DND-41 (cell line): ENCODE results near the gene POMT2.

Experiments
- ATAC-seq: fragments of 200-7000 bp; cut with Tn5 transposase; 3 replicates; pipeline ENCODE4 v1.9.1; 2021; ENCODE audit warnings: low read depth; ENCODE audit not compliant: insufficient read depth
- DNase-seq: peaks from one replicate; pipeline ENCODE4 v3.0.0-alpha.2; 2020
- H2AFZ ChIP-seq: 2 replicates; pipeline ENCODE4 v1.6.0; 2012; ENCODE audit warnings: low read depth, low read length
- H3K27ac ChIP-seq: 2 replicates; pipeline ENCODE4 v1.5.1; 2012; ENCODE audit warnings: low read length, inconsistent platforms
- H3K27me3 ChIP-seq: fragments of 200-600 bp; sonication (generic); 2 replicates; pipeline ENCODE4 v1.6.0; 2012; ENCODE audit warnings: low read length, mild to moderate bottlenecking, inconsistent platforms; ENCODE audit not compliant: insufficient read depth, poor library complexity
- H3K36me3 ChIP-seq: 2 replicates; pipeline ENCODE4 v1.5.1; 2012; ENCODE audit warnings: low read length, inconsistent platforms; ENCODE audit not compliant: insufficient read depth
- H3K4me1 ChIP-seq: 2 replicates; pipeline ENCODE4 v1.5.1; 2012; ENCODE audit warnings: mild to moderate bottlenecking, low read length; ENCODE audit not compliant: insufficient read depth
- H3K4me2 ChIP-seq: 2 replicates; pipeline ENCODE4 v1.6.0; 2012; ENCODE audit warnings: mild to moderate bottlenecking, moderate library complexity, low read length, inconsistent platforms; ENCODE audit not compliant: insufficient read depth
- H3K4me3 ChIP-seq, 2 experiments: fragments of 200-600 bp in 1 of 2; shearing (Covaris generic) in 1 of 2; 2 replicates each; pipeline ENCODE4 v1.5.1; 2012 to 2016; ENCODE audit warnings: inconsistent platforms in 2 of 2, low read length in 2 of 2, mild to moderate bottlenecking in 2 of 2, low read depth in 1 of 2, moderate library complexity in 1 of 2
- H3K79me2 ChIP-seq: 2 replicates; pipeline ENCODE4 v1.6.0; 2012; ENCODE audit warnings: low read length, inconsistent platforms; ENCODE audit not compliant: insufficient read depth
- H3K9ac ChIP-seq: 2 replicates; pipeline ENCODE4 v1.6.0; 2012; ENCODE audit warnings: low read depth, mild to moderate bottlenecking, inconsistent platforms, low read length, moderate library complexity
- H3K9me3 ChIP-seq: 2 replicates; pipeline ENCODE4 v1.5.1; 2012; ENCODE audit warnings: low read length, moderate library complexity, mild to moderate bottlenecking, inconsistent platforms; ENCODE audit not compliant: insufficient read depth, severe bottlenecking
- H4K20me1 ChIP-seq: 2 replicates; pipeline ENCODE4 v1.6.0; 2012; ENCODE audit warnings: low read length; ENCODE audit not compliant: insufficient read depth
- CTCF ChIP-seq: IDR thresholded peaks from 2 replicates; pipeline ENCODE4 v1.5.1; 2012; ENCODE audit warnings: borderline replicate concordance, low read length, moderate library complexity, mild to moderate bottlenecking; ENCODE audit not compliant: poor library complexity, severe bottlenecking; ENCODE audit errors: extremely low read depth
- EZH2 ChIP-seq: IDR thresholded peaks from 3 replicates; pipeline ENCODE4 v1.6.1; 2012; ENCODE audit warnings: borderline replicate concordance, low read depth, mild to moderate bottlenecking, moderate library complexity, low read length, inconsistent platforms; ENCODE audit not compliant: severe bottlenecking

Gene POMT2

GRCh38 chr14:77335576-77335975 lies 14.9 kb upstream of the POMT2 start:
- no peak overlapping the region for H3K4me2 ChIP-seq
- H2AFZ ChIP-seq, result no peak overlapping the region
- H3K9me3 ChIP-seq, result no peaks in the 10 kb centered on the region
- DNase-seq, result no peak
- no peak overlapping the region for H3K9ac ChIP-seq
- H3K79me2 ChIP-seq, result no peaks in the 10 kb centered on the region
- H3K27ac ChIP-seq, result no peak overlapping the region
- H3K4me1 ChIP-seq, result no peaks in the 10 kb centered on the region
- H3K36me3 ChIP-seq, result peaks cover 15% of the 10 kb centered on the region; the same call in 1 of the 2 replicates
- H3K4me3 ChIP-seq, result no peak overlapping the region
- H3K27me3 ChIP-seq, result no peaks in the 10 kb centered on the region
- no peak for TF ChIP-seq EZH2
- TF ChIP-seq CTCF, result no peak
- H4K20me1 ChIP-seq, result no peaks in the 10 kb centered on the region
- ATAC-seq, result no peak

GRCh38 chr14:77329872-77330271 lies 9.2 kb upstream of the POMT2 start:
- TF ChIP-seq EZH2 (no peak), CTCF (no peak)
- DNase-seq, result no peak
- no peak overlapping the region for H3K4me3 ChIP-seq

GRCh38 chr14:77327111-77327510 lies 6.4 kb upstream of the POMT2 start:
- H2AFZ ChIP-seq, result no peak overlapping the region
- H4K20me1 ChIP-seq, result no peaks in the 10 kb centered on the region
- no peaks in the 10 kb centered on the region for H3K9me3 ChIP-seq
- H3K4me2 ChIP-seq, result no peak overlapping the region
- H3K4me1 ChIP-seq, result peaks cover 8% of the 10 kb centered on the region
- no peaks in the 10 kb centered on the region for H3K27me3 ChIP-seq
- H3K36me3 ChIP-seq, result no peaks in the 10 kb centered on the region
- no peak overlapping the region for H3K27ac ChIP-seq
- H3K4me3 ChIP-seq, result no peak overlapping the region
- ATAC-seq, result no peak
- no peak for DNase-seq
- no peak overlapping the region for H3K9ac ChIP-seq
- no peak for TF ChIP-seq EZH2
- TF ChIP-seq CTCF, result no peak
- H3K79me2 ChIP-seq, result peaks cover 6% of the 10 kb centered on the region

More at GRCh38 chr14:77329872-77330271, 9.2 kb upstream of the POMT2 start:
- Histone ChIP-seq H3K9ac (no peak overlapping the region), H3K27me3 (no peaks in the 10 kb centered on the region), H3K36me3 (no peaks in the 10 kb centered on the region), H3K27ac (no peak overlapping the region), H2AFZ (no peak overlapping the region), H3K79me2 (no peaks in the 10 kb centered on the region), H3K9me3 (no peaks in the 10 kb centered on the region), H4K20me1 (no peaks in the 10 kb centered on the region), H3K4me2 (no peak overlapping the region), H3K4me1 (no peaks in the 10 kb centered on the region)
- ATAC-seq, result peak; percentile 10; the same call in 1 of the 3 replicates

- Histone ChIP-seq H3K27ac (no peak overlapping the region), H3K9ac (no peak overlapping the region), H3K9me3 (no peaks in the 10 kb centered on the region), H3K4me2 (no peak overlapping the region), H3K79me2 (peaks cover 9% of the 10 kb centered on the region), H3K36me3 (no peaks in the 10 kb centered on the region), H3K4me1 (peaks cover 13% of the 10 kb centered on the region), H4K20me1 (no peaks in the 10 kb centered on the region), H2AFZ (no peak overlapping the region), H3K27me3 (no peaks in the 10 kb centered on the region), H3K4me3 (no peak overlapping the region)
- ATAC-seq (no peak), DNase-seq (no peak)
- TF ChIP-seq CTCF (no peak), EZH2 (no peak)
Observed at GRCh38 chr14:77325746-77326094, 5.0 kb upstream of the POMT2 start.
